Thyroid gland (tissue), 4 donors: Measurements from ENCODE around the gene ANTKMT. TPM values are rescaled to one million over a fixed set of nuclear protein-coding genes. Genes with fewer than 3 reads are reported as not detected.

Experiments used
- DNase-seq, 2 donors: peaks; one replicate each; pipeline ENCODE4 v3.0.0-alpha.2; 2019
- H3K27ac ChIP-seq, 3 donors: fragments of 200-600 bp; sonication (generic); 1 replicate in 2 of 3; 2 replicates in 1 of 3; pipeline ENCODE4 v1.5.1; 2016 to 2019; ENCODE audit warnings: mild to moderate bottlenecking in 1 of 3, moderate library complexity in 1 of 3
- H3K27me3 ChIP-seq: fragments of 200-600 bp; sonication (generic); one replicate; pipeline ENCODE4 v1.5.1; 2019
- H3K36me3 ChIP-seq, 2 donors: fragments of 200-600 bp; sonication (generic); one replicate each; pipeline ENCODE4 v1.5.1; 2016 to 2019
- H3K4me1 ChIP-seq, 2 donors: fragments of 200-600 bp; sonication (generic); one replicate each; pipeline ENCODE4 v1.5.1; 2017 to 2019
- H3K4me3 ChIP-seq, 3 donors: fragments of 200-600 bp; sonication (generic); replicated peaks in 1 of 3; 1 replicate in 2 of 3; 2 replicates in 1 of 3; pipeline ENCODE4 v1.5.1; 2016; ENCODE audit warnings: mild to moderate bottlenecking in 1 of 3
- H3K9me3 ChIP-seq: fragments of 200-600 bp; sonication (generic); one replicate; pipeline ENCODE4 v1.5.1; 2017
- POLR2A ChIP-seq, 2 donors: fragments of 450-650 bp; IDR thresholded peaks; one replicate each; pipeline ENCODE4 v1.6.1; 2017; ENCODE audit warnings: antibody characterized with exemption in 2 of 2, mild to moderate bottlenecking in 2 of 2, moderate library complexity in 1 of 2
- WGBS, 2 donors: methylation state at CpG; one replicate each; pipeline ENCODE4 v1.1.5; 2017; 5-methylcytosine and 5-hydroxymethylcytosine counted together
- intact Hi-C: fragments of 100-400 bp; cut with DNase I; formaldehyde crosslinking; loops from one replicate; pipeline ENCODE4 v1.15.1; 2023
- microRNA counts, 2 donors: library from miRNA; unstranded; fragments of <30 nt; microRNA quantifications; one replicate each; lab custom pipeline; 2016 to 2017
- microRNA-seq: library from miRNA; unstranded; fragments of <30 nt; microRNA quantifications from one replicate; pipeline ENCODE4, GENCODE V29; 2016
- small RNA-seq: library from RNA; depleted of rRNA; stranded (forward); fragments of <200 nt; gene quantifications from one replicate; pipeline ENCODE3, GENCODE V24; 2016
- total RNA-seq, 4 donors: library from RNA; depleted of rRNA; stranded (reverse); fragments of >200 nt; gene quantifications; one replicate each; pipeline ENCODE4 v1.2.3, GENCODE V29; 2016
- TF ChIP-seq, protein P1 (sequence below), 6 experiments: fragments of 200-600 bp in 3 of 6; fragments of 450-650 bp in 3 of 6; sonication (generic) in 3 of 6; IDR thresholded peaks; one replicate each; pipeline ENCODE4 v1.5.1; 2016 to 2019; ENCODE audit warnings: antibody characterized with exemption in 6 of 6, mild to moderate bottlenecking in 2 of 6, inconsistent platforms in 1 of 6, moderate library complexity in 1 of 6

ANTKMT gene
- total RNA-seq, 4 donors from 2014 or later: 56.4 to 109 (median 63.8) TPM

DNA sequence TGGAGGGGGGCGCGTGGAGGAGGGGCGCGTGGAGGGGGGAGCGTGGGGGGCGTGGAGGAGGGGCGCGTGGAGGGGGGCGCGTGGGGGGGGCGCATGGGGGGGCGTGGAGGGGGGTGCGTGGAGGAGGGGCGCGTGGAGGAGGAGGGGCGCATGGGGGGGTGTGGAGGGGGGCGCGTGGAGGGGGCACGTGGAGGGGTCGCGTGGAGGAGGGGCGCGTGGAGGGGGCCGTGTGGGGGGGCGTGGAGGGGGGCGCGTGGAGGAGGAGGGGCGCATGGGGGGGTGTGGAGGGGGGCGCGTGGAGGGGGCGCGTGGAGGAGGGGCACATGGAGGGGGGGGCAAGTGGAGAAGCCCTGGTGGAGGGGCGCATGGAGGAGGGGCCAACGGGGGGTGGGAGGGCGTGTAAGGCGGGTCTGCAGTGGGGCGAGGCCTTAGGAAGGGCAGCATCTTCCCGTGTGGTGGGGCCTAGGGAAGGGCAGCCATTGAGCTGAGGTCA lies 46.8 kb downstream of the ANTKMT start:
- H3K9me3 ChIP-seq: no peaks in the 10 kb centered on the region
- WGBS, 2 donors: 75 to 81% methylated on average over 16 to 19 of the region's 38 CpGs
- no peak overlapping the region for H3K4me3 ChIP-seq
- no peaks in the 10 kb centered on the region for H3K4me1 ChIP-seq
- no peak overlapping the region for H3K27ac ChIP-seq
- no peaks in the 10 kb centered on the region for H3K36me3 ChIP-seq
- intact Hi-C loops: no loop called here
- no peaks in the 10 kb centered on the region for H3K27me3 ChIP-seq
- TF ChIP-seq, protein P1, sequence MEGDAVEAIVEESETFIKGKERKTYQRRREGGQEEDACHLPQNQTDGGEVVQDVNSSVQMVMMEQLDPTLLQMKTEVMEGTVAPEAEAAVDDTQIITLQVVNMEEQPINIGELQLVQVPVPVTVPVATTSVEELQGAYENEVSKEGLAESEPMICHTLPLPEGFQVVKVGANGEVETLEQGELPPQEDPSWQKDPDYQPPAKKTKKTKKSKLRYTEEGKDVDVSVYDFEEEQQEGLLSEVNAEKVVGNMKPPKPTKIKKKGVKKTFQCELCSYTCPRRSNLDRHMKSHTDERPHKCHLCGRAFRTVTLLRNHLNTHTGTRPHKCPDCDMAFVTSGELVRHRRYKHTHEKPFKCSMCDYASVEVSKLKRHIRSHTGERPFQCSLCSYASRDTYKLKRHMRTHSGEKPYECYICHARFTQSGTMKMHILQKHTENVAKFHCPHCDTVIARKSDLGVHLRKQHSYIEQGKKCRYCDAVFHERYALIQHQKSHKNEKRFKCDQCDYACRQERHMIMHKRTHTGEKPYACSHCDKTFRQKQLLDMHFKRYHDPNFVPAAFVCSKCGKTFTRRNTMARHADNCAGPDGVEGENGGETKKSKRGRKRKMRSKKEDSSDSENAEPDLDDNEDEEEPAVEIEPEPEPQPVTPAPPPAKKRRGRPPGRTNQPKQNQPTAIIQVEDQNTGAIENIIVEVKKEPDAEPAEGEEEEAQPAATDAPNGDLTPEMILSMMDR (IDR thresholded peaks at IDR 0.05): no peak
- no peak for TF ChIP-seq POLR2A (IDR thresholded peaks at IDR 0.05)
- no peak for DNase-seq

DNA sequence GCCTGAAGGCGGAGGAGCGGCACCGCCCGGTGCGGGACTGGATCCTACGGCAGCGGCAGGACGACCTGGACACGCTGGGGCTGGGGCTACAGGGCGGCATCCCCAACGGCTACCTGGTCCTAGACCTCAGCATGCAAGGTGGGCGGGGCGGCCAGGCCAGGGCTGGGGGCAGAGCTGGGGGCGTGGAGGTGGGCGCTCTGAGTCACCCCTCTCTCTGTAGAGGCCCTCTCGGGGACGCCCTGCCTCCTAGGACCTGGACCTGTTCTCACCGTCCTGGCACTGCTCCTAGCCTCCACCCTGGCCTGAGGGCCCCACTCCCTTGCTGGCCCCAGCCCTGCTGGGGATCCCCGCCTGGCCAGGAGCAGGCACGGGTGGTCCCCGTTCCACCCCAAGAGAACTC lies 47.5 kb downstream of the ANTKMT start:
- 87 to 88% methylated on average over 4 to 6 of the region's 21 CpGs for WGBS, 2 donors
- H3K4me1 ChIP-seq: no peaks in the 10 kb centered on the region
- H3K27ac ChIP-seq: no peak overlapping the region
- no peak overlapping the region for H3K4me3 ChIP-seq
- H3K27me3 ChIP-seq: no peaks in the 10 kb centered on the region
- TF ChIP-seq, protein P1 (IDR thresholded peaks at IDR 0.05): no peak
- no peak for TF ChIP-seq POLR2A (IDR thresholded peaks at IDR 0.05)
- no peak for DNase-seq
- intact Hi-C loops: no loop called here
- H3K9me3 ChIP-seq: no peaks in the 10 kb centered on the region
- H3K36me3 ChIP-seq: no peaks in the 10 kb centered on the region

DNA sequence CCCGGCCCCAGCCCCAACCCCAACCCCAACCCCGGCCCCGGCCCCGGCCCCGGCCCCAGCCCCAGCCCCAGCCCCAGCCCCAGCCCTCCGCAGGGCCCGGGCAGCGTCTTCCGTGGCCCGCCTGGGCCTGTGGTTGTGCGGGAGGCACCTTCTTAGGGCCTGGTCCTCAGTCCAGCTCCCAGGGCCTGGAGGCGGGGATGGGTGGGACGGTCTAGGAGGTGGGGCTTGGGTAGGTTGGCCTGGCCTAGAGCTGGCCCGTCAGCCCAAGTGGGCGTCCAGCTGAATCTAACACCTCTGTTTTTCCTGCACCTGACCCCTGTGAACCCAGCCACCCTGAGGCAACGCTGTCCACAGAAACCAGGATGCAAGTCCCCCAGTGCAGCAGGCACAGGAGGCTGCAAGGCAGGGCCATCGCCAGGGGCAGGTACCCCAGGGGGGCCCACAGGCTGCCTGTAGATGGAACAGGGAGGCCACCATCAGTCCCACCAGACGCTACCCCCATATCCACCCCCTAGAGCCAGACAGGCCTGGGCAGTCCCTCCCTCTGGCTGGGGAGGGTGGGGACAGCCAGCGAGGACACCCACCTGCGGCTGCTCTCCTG lies 48.3 kb downstream of the ANTKMT start:
- Histone ChIP-seq H3K36me3 (no peaks in the 10 kb centered on the region), H3K9me3 (no peaks in the 10 kb centered on the region), H3K4me3 (no peak overlapping the region), H3K27ac (no peak overlapping the region), H3K4me1 (no peaks in the 10 kb centered on the region), H3K27me3 (no peaks in the 10 kb centered on the region)
- TF ChIP-seq, protein P1 (IDR thresholded peaks at IDR 0.05): no peak
- TF ChIP-seq POLR2A (IDR thresholded peaks at IDR 0.05): no peak
- intact Hi-C loops: no loop called here
- WGBS, 2 donors: 86 to 91% methylated on average over 6 to 11 of the region's 20 CpGs
- no peak for DNase-seq

DNA sequence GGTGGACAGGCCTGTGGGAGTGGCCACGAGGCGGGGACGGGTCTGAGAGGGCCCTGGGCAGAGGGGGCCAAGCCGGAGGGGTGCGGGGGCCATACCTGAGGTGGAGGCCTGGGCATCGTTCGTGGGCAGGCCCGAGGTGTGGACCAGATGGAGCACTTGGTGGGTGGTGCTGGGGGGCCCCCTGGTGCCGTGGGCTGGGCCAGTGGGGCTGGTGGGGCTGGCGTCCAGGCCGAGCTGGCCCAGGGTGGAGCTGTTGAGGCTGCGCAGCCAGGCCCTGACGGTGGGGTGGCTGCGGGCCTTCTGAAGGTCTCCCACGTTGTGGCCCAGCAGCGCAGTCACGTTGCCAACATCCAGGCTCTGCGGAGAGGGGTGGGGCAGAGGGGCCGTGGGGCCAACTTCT lies 49.0 kb downstream of the ANTKMT start:
- Histone ChIP-seq H3K36me3 (no peaks in the 10 kb centered on the region), H3K4me1 (no peaks in the 10 kb centered on the region), H3K27ac (no peak overlapping the region), H3K9me3 (no peaks in the 10 kb centered on the region), H3K27me3 (no peaks in the 10 kb centered on the region), H3K4me3 (no peak overlapping the region)
- 77 to 78% methylated on average over 14 to 15 of the region's 19 CpGs for WGBS, 2 donors
- DNase-seq: no peak
- TF ChIP-seq, protein P1 (IDR thresholded peaks at IDR 0.05): no peak
- TF ChIP-seq POLR2A (IDR thresholded peaks at IDR 0.05): no peak
- intact Hi-C loops: no loop called here

DNA sequence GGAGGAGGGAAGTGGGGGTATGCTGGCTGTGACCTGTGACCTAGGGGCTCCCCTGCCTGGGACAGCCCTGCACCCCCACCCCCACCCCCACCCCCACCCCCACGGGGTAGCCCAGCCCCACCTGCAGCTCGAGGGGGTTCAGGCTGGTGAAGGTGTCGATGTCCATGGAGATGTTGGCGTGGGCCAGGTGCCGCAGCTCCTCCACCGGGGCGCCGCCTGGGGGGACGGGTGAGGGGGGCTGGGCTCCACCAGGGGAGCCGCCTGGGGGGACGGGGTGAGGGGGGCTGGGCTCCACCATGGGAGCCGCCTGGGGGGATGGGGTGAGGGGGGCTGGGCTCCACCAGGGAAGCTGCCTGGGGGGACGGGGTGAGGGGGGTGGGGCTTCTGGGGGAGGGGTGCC lies 49.5 kb downstream of the ANTKMT start:
- no peaks in the 10 kb centered on the region for H3K27me3 ChIP-seq
- TF ChIP-seq, protein P1 (IDR thresholded peaks at IDR 0.05): no peak
- no peak for TF ChIP-seq POLR2A (IDR thresholded peaks at IDR 0.05)
- H3K4me1 ChIP-seq: no peaks in the 10 kb centered on the region
- no peak overlapping the region for H3K4me3 ChIP-seq
- no peaks in the 10 kb centered on the region for H3K36me3 ChIP-seq
- 60 to 72% methylated on average over 1 to 5 of the region's 13 CpGs for WGBS, 2 donors
- no peak for DNase-seq
- no peaks in the 10 kb centered on the region for H3K9me3 ChIP-seq
- intact Hi-C loops: no loop called here
- no peak overlapping the region for H3K27ac ChIP-seq

MicroRNAs encoded within 50 kb of the gene (microRNA counts, 767-probe panel; counts per million panel counts)
- microRNA hsa-miR-662 (lab: Ali Mortazavi, UCI): 0 counts per million in 2 donors

Small RNA genes within 50 kb of the gene (microRNA-seq; reads per million reads assigned to microRNA genes)
- gene MIR662: not detected

Small RNA genes within 50 kb of the gene (small RNA-seq; reads per million reads assigned to genes)
- not detected for gene MIR662

Other genes with a start within 250 kb of the ANTKMT start
- gene CAPN15, start 193.4 kb upstream of the ANTKMT start, total RNA-seq: 10 to 100 TPM; 19.6 to 42.6 (median 29.0) TPM
- gene PRR35, start 160.8 kb upstream of the ANTKMT start, total RNA-seq: not detected
- under 1 TPM in 3 of 4 donors, not detected in 1; 0.63 to 0.81 (median 0.67) TPM for gene NHLRC4, start 154.1 kb upstream of the ANTKMT start, total RNA-seq
- 100 to 1,000 TPM in 3 of 4 donors, 10 to 100 TPM in 1; 69.6 to 125 (median 108) TPM for gene PIGQ, start 151.2 kb upstream of the ANTKMT start, total RNA-seq
- 10 to 100 TPM; 17.7 to 24.4 (median 18.4) TPM for gene RAB40C, start 131.1 kb upstream of the ANTKMT start, total RNA-seq
- 1 to 10 TPM in 1 of 4 donors, under 1 TPM in 3; 0.13 to 1.8 (median 0.77) TPM for gene WFIKKN1, start 90.2 kb upstream of the ANTKMT start, total RNA-seq
- 100 to 1,000 TPM in 2 of 4 donors, 10 to 100 TPM in 2; 54.2 to 180 (median 115) TPM for gene METTL26, start 84.8 kb upstream of the ANTKMT start, total RNA-seq
- gene MCRIP2, start 79.3 kb upstream of the ANTKMT start, total RNA-seq: 100 to 1,000 TPM in 1 of 4 donors, 10 to 100 TPM in 3; 61.3 to 124 (median 69.1) TPM
- 10 to 100 TPM; 23.6 to 56.0 (median 34.3) TPM for gene WDR90, start 71.8 kb upstream of the ANTKMT start, total RNA-seq
- gene RHOT2, start 53.0 kb upstream of the ANTKMT start, total RNA-seq: 10 to 100 TPM; 49.7 to 81.8 (median 57.6) TPM
- gene RHBDL1, start 45.5 kb upstream of the ANTKMT start, total RNA-seq: under 1 TPM in 3 of 4 donors, not detected in 1; 0.27 to 0.63 (median 0.56) TPM
- gene STUB1, start 40.7 kb upstream of the ANTKMT start, total RNA-seq: 100 to 1,000 TPM; 134 to 206 (median 162) TPM
- gene JMJD8, start 36.8 kb upstream of the ANTKMT start, total RNA-seq: 100 to 1,000 TPM in 3 of 4 donors, 10 to 100 TPM in 1; 72.8 to 156 (median 124) TPM
- 10 to 100 TPM; 13.3 to 20.1 (median 17.6) TPM for gene WDR24, start 30.7 kb upstream of the ANTKMT start, total RNA-seq
- 1 to 10 TPM; 5.8 to 7.5 (median 6.9) TPM for gene FBXL16, start 15.3 kb upstream of the ANTKMT start, total RNA-seq
- gene METRN, start 6.0 kb upstream of the ANTKMT start, total RNA-seq: 100 to 1,000 TPM in 1 of 4 donors, 10 to 100 TPM in 3; 51.0 to 109 (median 57.0) TPM
- gene CCDC78, start 5.3 kb downstream of the ANTKMT start, total RNA-seq: under 1 TPM in 1 of 4 donors, not detected in 3; 0.27 TPM
- 1 to 10 TPM in 3 of 4 donors, not detected in 1; 3.8 to 8.7 (median 5.1) TPM for gene HAGHL, start 6.0 kb downstream of the ANTKMT start, total RNA-seq
- 10 to 100 TPM; 38.7 to 53.8 (median 44.6) TPM for gene CIAO3, start 19.9 kb downstream of the ANTKMT start, total RNA-seq
- gene MSLN, start 39.6 kb downstream of the ANTKMT start, total RNA-seq: not detected
- gene RPUSD1, start 67.2 kb downstream of the ANTKMT start, total RNA-seq: 10 to 100 TPM; 14.1 to 27.9 (median 20.8) TPM
- gene CHTF18, start 67.5 kb downstream of the ANTKMT start, total RNA-seq: 10 to 100 TPM; 10.1 to 14.6 (median 11.7) TPM
- not detected for gene GNG13, start 79.6 kb downstream of the ANTKMT start, total RNA-seq
- gene LMF1, start 249.8 kb downstream of the ANTKMT start, total RNA-seq: 10 to 100 TPM; 23.2 to 97.8 (median 89.1) TPM